Stimulated activated memory B cell treated with anti-CD40 and anti-IgM and Interleukin-4, amounts not matched to agents 10 μg/mL and 1 μg/mL and 100 μg/mL, for 72 hours (primary cell): ENCODE data around the gene CLEC4G.

ENCODE experiments used
- ATAC-seq: fragments of 150-1000 bp; cut with Tn5 transposase; 2 replicates; pipeline ENCODE4 v1.10.0; 2021
- H3K27ac Mint-ChIP-seq: one replicate; pipeline ENCODE4 v1.8.0; 2022; ENCODE audit warnings: mild to moderate bottlenecking, mixed read lengths
- H3K27me3 Mint-ChIP-seq: one replicate; pipeline ENCODE4 v1.8.0; 2022; ENCODE audit warnings: mixed read lengths
- H3K36me3 Mint-ChIP-seq: one replicate; pipeline ENCODE4 v1.8.0; 2022; ENCODE audit warnings: mixed read lengths
- H3K4me1 Mint-ChIP-seq: one replicate; pipeline ENCODE4 v1.8.0; 2022; ENCODE audit warnings: mixed read lengths
- H3K4me3 Mint-ChIP-seq: one replicate; pipeline ENCODE4 v1.8.0; 2022; ENCODE audit warnings: mild to moderate bottlenecking, moderate library complexity, mixed read lengths
- H3K9me3 Mint-ChIP-seq: one replicate; pipeline ENCODE4 v1.8.0; 2022; ENCODE audit warnings: mixed read lengths

The CLEC4G gene

DNA sequence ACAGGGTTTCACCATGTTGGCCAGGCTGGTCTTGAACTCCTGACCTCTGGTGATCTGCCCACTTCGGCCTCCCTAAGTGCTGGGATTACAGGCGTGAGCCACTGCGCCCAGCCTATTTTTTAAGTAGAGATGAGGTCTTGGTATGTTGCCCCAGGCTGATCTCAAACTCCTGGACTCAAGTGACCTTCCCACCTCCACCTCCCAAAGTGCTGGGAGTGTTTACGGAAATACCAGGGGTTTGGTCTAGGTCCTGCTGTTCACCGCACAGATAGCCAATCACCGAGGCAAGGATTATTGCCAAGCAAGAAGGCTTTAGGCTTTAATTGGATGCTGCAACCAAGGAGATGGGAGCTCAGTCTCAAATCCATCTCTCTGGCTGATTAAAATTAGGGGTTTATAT is 11.6 kb downstream of the CLEC4G start:
- Mint-ChIP-seq H3K9me3 (peaks cover 7% of the 10 kb centered on the region), H3K4me3 (no peak overlapping the region), H3K4me1 (peaks cover 51% of the 10 kb centered on the region), H3K27me3 (no peaks in the 10 kb centered on the region), H3K27ac (peak overlapping the region; percentile 35), H3K36me3 (peaks cover 6% of the 10 kb centered on the region)
- no peak for ATAC-seq

DNA sequence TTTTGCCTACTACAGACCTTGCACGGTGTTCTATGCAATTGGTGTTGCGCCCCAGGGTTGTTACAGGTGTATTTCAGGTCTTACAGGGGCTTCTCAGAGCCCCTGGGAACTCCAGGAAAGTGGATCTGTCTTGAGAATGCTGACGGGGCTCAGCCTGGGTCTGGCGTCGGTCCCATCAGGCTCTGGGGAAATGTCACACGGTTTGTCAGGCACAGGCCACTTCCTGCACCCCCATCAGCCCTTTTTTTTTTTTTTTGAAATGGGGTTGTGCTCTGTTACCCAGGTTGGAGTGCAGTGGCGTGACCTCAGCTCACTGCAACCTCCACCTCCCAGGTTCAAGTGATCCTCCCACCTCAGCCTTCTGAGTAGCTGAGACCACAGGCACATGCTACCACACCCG is 13.2 kb downstream of the CLEC4G start:
- no peaks in the 10 kb centered on the region for H3K27me3 Mint-ChIP-seq
- H3K27ac Mint-ChIP-seq: peak overlapping the region; percentile 85
- peaks cover 6% of the 10 kb centered on the region for H3K36me3 Mint-ChIP-seq
- peak overlapping the region; percentile 50 for H3K4me3 Mint-ChIP-seq
- peaks cover 67% of the 10 kb centered on the region for H3K4me1 Mint-ChIP-seq
- H3K9me3 Mint-ChIP-seq: peaks cover 4% of the 10 kb centered on the region
- ATAC-seq: peak; percentile 67

DNA sequence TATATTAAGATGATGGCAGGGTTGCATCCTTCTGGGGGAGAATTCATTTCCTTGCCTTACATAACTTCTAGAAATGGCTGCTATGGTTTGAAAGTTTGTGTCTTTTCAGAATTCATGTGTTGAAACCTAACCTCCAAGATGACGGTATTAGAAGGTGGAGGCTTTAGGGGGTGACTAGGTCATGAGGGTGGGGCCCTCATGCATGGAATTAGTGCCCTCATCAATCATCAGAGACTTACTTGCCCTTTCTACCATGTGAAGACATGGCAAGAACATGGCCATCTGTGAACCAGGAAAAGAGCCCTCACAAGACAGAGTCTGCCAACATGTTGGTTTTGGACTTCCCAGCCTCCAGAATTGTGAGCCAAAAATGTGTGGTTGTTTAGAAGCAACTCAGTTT is 15.1 kb downstream of the CLEC4G start:
- Mint-ChIP-seq H3K27me3 (no peaks in the 10 kb centered on the region), H3K4me3 (no peak overlapping the region), H3K36me3 (peaks cover 6% of the 10 kb centered on the region), H3K9me3 (peaks cover 4% of the 10 kb centered on the region), H3K27ac (peak overlapping the region; percentile 78), H3K4me1 (peaks cover 53% of the 10 kb centered on the region)
- no peak for ATAC-seq

DNA sequence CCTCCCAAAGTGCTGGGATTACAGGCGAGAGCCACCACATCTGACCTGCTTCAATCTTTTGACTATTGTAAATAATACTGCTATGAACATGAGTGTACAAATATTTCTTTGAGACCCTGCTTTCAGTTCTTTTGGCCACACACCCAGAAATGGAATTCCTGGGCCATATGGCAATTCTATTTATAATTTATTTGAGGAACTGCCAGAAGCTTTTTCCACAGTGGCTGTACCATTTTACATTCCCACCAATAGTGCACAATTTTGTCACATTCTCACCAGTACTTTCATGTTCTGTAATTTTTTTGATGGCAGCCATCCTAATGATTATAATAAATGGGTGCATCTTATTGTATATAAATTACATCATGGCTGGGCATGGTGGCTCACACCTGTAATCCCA is 16.2 kb downstream of the CLEC4G start:
- H3K4me1 Mint-ChIP-seq: peaks cover 55% of the 10 kb centered on the region
- no peak for ATAC-seq
- H3K4me3 Mint-ChIP-seq: no peak overlapping the region
- H3K27ac Mint-ChIP-seq: peak overlapping the region; percentile 78
- H3K9me3 Mint-ChIP-seq: peaks cover 4% of the 10 kb centered on the region
- H3K27me3 Mint-ChIP-seq: no peaks in the 10 kb centered on the region
- peaks cover 6% of the 10 kb centered on the region for H3K36me3 Mint-ChIP-seq

DNA sequence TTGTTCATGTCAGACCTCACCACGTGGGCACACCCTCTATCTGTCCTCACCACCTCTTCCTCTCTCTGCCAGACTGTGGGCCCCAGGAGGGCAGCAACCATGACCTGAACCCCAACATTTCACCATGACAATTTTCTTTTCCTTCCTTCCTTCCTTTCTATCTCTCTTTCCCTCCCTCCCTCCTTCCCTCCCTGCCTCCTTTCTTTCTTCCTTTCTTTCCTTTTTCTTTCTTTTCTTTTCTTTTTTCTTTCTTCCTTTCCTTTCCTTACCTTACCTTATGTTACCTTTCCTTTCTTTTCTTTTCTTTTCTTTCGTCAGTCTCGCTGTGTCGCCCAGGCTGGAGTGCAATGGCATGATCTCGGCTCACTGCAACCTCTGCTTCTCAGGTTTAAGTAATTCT is 21.3 kb downstream of the CLEC4G start:
- ATAC-seq: no peak
- H3K4me1 Mint-ChIP-seq: peaks cover 80% of the 10 kb centered on the region
- no peaks in the 10 kb centered on the region for H3K36me3 Mint-ChIP-seq
- H3K27ac Mint-ChIP-seq: peak overlapping the region; percentile 100
- H3K4me3 Mint-ChIP-seq: no peak overlapping the region
- no peaks in the 10 kb centered on the region for H3K27me3 Mint-ChIP-seq
- peaks cover 3% of the 10 kb centered on the region for H3K9me3 Mint-ChIP-seq

DNA sequence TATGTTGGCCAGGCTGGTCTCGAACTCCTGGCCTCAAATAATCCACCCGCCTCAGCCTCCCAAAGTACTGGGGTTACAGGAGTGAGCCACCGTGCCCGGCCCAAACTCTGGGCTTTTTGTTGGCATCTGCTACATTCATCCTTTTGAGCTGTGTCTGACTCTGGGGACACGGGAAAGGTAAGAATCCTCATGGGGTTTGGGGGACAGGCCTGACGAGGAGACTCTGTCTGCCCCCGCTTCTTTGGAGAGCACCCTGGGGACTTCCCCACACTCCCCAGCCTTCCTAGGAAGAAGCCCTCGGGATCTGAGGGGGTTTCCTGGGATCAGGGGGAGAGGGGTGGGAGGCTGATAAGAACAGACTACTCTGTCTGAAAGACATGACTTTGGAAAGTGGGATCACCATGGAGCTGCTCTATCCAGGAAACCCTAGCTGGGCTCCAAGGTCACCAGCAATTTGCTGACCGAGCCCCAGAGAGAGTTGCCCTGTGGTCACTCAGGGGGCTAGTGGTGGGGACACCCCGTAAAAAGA is 21.9 kb downstream of the CLEC4G start:
- Mint-ChIP-seq H3K4me1 (peaks cover 80% of the 10 kb centered on the region), H3K9me3 (peaks cover 3% of the 10 kb centered on the region), H3K4me3 (no peak overlapping the region), H3K27me3 (no peaks in the 10 kb centered on the region), H3K36me3 (no peaks in the 10 kb centered on the region), H3K27ac (peak overlapping the region; percentile 100)
- ATAC-seq: no peak

DNA sequence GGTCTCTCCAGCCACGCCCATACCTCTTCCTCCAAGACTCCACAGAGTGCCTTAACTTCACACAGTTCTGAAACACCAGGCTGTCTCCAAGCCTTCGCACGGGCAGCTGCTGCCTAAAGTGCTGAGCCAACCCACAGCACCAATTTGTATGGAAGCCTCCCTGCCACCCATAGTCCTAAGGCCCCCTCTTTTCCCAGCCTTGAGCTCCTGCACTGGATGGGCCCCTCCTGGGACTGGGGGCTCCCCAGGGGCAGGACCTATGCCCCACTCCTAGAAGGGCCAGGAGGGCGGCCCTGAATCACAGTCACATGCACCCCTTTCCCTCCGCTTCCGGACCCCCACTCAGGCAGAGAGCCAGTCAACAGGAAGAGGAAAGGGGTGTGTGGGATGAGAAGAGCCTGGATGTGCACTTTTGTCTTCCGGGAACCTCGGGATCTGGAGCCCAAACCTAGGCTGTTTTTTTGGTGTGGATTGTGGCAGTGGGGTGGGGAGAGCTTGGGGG is 24.9 kb downstream of the CLEC4G start:
- peaks cover 3% of the 10 kb centered on the region for H3K9me3 Mint-ChIP-seq
- H3K27ac Mint-ChIP-seq: peak overlapping the region; percentile 100
- no peaks in the 10 kb centered on the region for H3K27me3 Mint-ChIP-seq
- H3K36me3 Mint-ChIP-seq: peaks cover 7% of the 10 kb centered on the region
- no peak for ATAC-seq
- H3K4me3 Mint-ChIP-seq: peak overlapping the region; percentile 13
- H3K4me1 Mint-ChIP-seq: peaks cover 90% of the 10 kb centered on the region

DNA sequence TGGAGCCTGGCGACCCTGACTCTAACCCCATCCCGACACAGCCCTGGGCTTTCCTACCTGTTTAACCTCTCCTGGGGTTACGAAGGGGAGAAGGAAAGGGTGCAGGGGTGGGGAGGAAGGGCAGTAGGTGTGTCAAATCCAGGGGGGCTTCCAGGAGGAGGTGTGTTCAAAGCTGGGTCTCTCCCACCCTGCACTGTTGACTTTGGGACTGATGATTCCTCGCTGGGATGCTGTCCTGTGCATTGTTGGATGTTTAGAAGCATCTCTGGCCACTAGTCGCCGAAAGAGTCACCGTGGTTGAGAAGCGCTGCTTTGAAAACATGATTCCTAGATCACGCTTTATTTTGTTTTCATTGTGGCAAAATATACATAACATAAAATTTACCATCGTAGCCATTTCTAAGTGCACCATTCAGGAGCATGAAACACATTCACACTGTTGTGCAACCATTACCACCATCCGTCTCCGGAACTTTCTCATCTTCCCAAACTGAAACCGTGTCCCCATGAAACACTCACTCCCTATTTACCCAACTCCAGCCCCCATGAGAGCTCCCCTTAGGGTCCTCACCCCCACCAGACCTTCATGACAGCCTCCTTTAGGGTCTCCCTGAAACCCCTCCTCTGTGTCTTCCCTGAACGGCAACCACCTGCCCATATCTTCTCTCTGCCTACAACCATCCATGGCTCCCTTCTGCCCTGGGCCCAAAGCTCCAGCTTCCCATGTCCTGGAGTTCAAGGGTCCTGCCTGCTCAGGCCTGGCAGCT is 25.5 kb downstream of the CLEC4G start:
- Mint-ChIP-seq H3K4me3 (peak overlapping the region; percentile 24), H3K36me3 (peaks cover 12% of the 10 kb centered on the region), H3K27me3 (no peaks in the 10 kb centered on the region), H3K27ac (peak overlapping the region; percentile 100), H3K4me1 (peaks cover 96% of the 10 kb centered on the region), H3K9me3 (peaks cover 3% of the 10 kb centered on the region)
- no peak for ATAC-seq

DNA sequence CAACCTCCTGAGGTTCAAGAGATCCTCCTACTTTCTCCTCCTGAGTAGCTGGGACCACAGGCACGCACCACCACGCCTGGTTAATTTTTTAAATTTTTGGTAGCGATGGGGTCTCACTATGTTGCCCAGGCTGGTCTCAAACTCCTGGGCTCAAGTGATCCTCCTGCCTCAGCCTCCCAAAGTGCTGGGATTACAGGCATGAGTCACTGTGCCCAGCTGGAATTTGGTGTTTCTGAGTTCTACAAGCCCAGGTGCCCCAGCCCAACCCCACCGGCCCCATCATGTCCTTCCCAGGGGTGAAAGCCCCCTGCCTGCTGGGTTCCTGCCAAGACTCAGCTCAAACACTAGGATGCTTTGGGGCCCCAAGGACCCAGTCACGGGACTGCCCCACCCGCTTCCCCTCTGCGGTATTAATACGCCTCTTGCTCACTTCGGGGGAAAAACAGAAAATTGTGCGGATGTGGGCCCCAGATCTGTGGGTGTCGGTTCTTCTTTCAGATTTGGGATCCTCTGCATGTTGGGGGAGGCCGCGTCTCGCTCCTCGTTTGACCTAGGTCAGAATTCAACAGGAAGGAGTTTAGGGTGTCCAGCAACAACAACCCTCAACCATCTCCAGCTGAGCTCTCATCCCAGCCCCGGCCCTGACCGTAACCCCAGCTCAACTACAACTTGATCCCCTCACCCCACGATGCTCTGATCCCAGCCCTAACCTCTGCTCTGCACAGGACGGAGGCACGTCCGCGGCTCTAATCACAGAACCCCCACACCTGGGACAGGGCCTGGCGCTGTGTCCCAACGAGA is 26.3 kb downstream of the CLEC4G start:
- ATAC-seq: peak; percentile 80
- Mint-ChIP-seq H3K27me3 (no peaks in the 10 kb centered on the region), H3K27ac (peak overlapping the region; percentile 100), H3K4me1 (peaks cover 96% of the 10 kb centered on the region), H3K9me3 (peaks cover 3% of the 10 kb centered on the region), H3K4me3 (peak overlapping the region; percentile 24), H3K36me3 (peaks cover 17% of the 10 kb centered on the region)

DNA sequence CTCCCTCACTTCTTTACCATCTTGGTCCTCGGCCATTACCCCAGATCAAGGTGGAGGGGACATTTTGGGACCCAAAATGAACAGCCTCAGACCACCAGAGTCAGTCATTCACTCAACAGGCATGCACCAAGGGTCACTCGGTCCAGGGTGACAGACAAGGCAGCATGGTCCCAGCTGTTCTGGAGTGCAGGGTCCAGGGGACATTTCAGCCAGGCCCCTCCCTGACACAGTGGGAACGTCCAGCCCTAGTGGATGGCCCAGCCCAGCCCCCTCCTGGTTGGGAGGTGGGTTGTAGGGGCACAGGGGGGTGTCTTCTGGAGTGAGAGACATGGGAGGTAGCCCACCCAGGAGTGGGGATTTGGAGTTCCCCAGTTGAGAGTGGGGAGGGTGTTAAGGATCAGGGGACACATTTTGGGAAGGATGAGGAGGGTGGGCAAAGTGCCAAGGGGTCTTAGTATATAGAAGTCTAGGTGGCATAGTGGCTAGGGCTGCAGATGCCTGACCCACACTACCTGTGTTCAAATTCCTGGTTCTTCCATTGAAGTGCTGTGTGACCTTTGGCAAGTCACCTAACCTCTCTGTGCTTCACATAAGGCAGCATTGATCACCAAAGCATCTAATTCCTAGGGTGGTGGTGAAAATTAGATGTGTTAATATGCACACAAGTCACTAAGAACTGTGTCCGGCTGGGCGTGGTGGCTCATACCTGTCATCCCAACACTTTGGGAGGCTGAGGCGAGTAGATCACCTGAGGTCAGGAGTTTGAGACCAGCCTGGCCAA is 27.4 kb downstream of the CLEC4G start:
- peaks cover 27% of the 10 kb centered on the region for H3K36me3 Mint-ChIP-seq
- H3K9me3 Mint-ChIP-seq: peaks cover 3% of the 10 kb centered on the region
- H3K27me3 Mint-ChIP-seq: no peaks in the 10 kb centered on the region
- peaks cover 95% of the 10 kb centered on the region for H3K4me1 Mint-ChIP-seq
- peak overlapping the region; percentile 100 for H3K27ac Mint-ChIP-seq
- ATAC-seq: no peak
- H3K4me3 Mint-ChIP-seq: peak overlapping the region; percentile 25

DNA sequence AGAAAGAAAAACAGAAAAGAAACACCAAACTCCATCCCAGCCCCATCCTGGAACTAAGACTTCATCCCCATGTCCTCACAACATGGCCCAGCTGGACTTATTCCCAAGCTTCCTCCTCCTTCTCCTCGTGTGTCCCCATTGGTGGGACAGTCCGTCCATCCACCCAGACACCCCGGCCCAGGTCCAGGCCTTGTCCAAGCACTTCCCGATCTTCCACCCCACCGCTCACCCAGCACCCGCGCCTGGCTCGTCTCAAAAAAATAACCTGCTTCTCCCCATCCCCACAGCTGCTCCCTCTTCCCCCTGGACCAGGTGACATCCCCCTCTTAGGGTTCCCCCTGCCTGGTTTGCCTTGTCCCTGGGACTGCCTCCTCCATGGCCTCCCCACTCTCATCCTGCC is 28.6 kb downstream of the CLEC4G start:
- Mint-ChIP-seq H3K9me3 (no peaks in the 10 kb centered on the region), H3K36me3 (peaks cover 38% of the 10 kb centered on the region), H3K4me3 (peak overlapping the region; percentile 25), H3K27me3 (no peaks in the 10 kb centered on the region), H3K27ac (peak overlapping the region; percentile 100), H3K4me1 (peaks cover 95% of the 10 kb centered on the region)
- ATAC-seq: no peak

DNA sequence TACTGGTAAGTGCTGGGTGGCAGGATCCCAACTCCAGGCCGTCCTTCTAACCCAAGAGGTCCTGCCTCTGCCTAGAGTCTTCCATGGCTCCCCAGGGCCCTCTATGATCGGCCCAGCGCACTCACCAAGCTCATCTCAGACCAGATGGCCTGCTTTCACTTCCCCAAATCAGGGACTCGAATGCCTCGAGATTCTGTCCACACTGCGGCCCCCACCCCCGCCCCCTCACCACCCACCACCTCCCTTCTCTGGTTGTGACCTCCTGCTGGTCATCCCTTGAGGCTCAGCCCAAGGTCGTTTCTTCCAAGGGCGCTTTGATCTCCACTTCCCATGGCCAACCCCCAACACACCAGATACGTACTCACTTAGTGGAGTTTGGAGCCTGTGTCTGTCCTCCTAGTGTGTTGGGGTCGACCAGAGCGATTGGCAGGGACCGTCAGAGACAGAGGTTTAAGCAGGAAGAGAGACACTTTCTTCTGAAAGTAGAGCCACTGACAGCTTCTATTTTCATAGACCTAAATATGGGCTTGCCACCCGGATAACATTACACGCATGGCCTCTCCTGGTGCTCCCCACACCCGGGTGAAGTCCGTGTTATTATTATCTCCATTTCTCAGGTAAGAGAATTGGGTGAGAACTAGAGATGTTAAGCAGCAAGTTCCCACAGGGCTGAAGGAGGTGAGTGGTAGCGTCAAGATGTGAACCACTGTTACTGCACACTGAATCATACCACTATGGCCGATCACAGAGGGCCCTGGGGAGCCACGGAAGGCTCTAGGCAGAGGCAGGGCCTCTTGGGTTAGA is 30.1 kb downstream of the CLEC4G start, which contains the start of gene FCER2:
FCER2 (minus strand) TSS at position 478 of the 804 bp plus-strand sequence. CDS start 2,371 bp downstream, outside the sequence.
- ATAC-seq: peak; percentile 83
- H3K36me3 Mint-ChIP-seq: peaks cover 53% of the 10 kb centered on the region
- peak within 1 kb of the TSS; percentile 100 for H3K27ac Mint-ChIP-seq
- H3K4me3 Mint-ChIP-seq: peak within 1 kb of the TSS; percentile 95
- no peaks in the 10 kb centered on the region for H3K9me3 Mint-ChIP-seq
- peaks cover 90% of the 10 kb centered on the region for H3K4me1 Mint-ChIP-seq
- no peaks in the 10 kb centered on the region for H3K27me3 Mint-ChIP-seq

DNA sequence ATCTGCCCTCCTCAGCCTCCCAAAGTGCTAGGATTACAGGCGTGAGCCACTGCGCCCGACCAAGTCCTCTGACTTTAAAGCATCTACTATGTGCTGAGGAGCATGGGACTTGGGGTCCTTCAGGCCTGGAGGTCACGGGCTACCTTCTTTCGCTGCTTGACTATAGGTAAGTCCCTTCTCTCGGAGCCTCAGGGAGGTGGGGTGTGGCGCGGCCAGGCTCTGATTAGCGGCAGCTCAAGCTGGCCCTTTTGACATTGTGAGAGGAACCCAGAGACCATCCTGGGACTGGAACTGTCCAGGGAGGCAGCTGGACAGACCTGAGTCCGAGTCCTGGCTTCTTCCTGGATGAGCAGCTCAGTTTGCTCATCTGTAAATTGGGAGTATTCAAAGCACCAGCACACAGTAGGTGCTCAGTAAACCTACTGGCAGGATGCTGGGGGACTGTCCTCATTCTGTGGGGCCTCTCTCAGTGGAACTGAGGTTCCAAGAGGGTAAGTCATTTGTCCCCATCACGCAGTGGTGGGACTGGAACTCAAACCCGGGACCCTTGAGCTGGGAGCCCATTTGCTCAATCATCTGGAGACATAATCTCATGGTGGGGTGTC is 30.8 kb downstream of the CLEC4G start:
- Mint-ChIP-seq H3K27me3 (no peaks in the 10 kb centered on the region), H3K27ac (peak overlapping the region; percentile 100), H3K9me3 (peaks cover 2% of the 10 kb centered on the region), H3K4me3 (peak overlapping the region; percentile 95), H3K4me1 (peaks cover 89% of the 10 kb centered on the region), H3K36me3 (peaks cover 59% of the 10 kb centered on the region)
- no peak for ATAC-seq
